Karpas-422 (cell line): ENCODE measurements around the gene RPS15. TPM values are rescaled to one million over a fixed set of nuclear protein-coding genes. Genes with fewer than 3 reads are reported as not detected.

Experiments
- DNase-seq: peaks from one replicate; pipeline ENCODE4 v3.0.0-alpha.2; 2015
- H2AFZ ChIP-seq: fragments of 200-600 bp; sonication (generic); 2 replicates; pipeline ENCODE4 v1.6.1; 2014; ENCODE audit warnings: antibody characterized with exemption, low read length, mixed read lengths
- H3K27ac ChIP-seq: fragments of 200-600 bp; sonication (generic); 2 replicates; pipeline ENCODE4 v1.5.1; 2014; ENCODE audit warnings: mild to moderate bottlenecking, low read length, moderate library complexity
- H3K27me3 ChIP-seq: fragments of 200-600 bp; sonication (generic); 2 replicates; pipeline ENCODE4 v1.6.1; 2014; ENCODE audit warnings: low read length, mixed read lengths
- H3K36me3 ChIP-seq: fragments of 200-600 bp; sonication (generic); 2 replicates; pipeline ENCODE4 v1.6.1; 2014; ENCODE audit warnings: low read length, mixed read lengths; ENCODE audit not compliant: insufficient read depth
- H3K4me1 ChIP-seq: fragments of 200-600 bp; sonication (generic); 2 replicates; pipeline ENCODE4 v1.6.1; 2014; ENCODE audit warnings: mild to moderate bottlenecking, low read length, mixed read lengths
- H3K4me2 ChIP-seq: fragments of 200-600 bp; sonication (generic); 2 replicates; pipeline ENCODE4 v1.6.1; 2014; ENCODE audit warnings: low read length, low read depth, mild to moderate bottlenecking; ENCODE audit not compliant: poor library complexity, severe bottlenecking
- H3K4me3 ChIP-seq: fragments of 200-600 bp; sonication (generic); 2 replicates; pipeline ENCODE4 v1.5.1; 2014; ENCODE audit warnings: mild to moderate bottlenecking, antibody characterized with exemption, low read length, mixed read lengths
- H3K79me2 ChIP-seq: fragments of 200-600 bp; sonication (generic); 2 replicates; pipeline ENCODE4 v1.6.1; 2014; ENCODE audit warnings: mild to moderate bottlenecking, low read length, mixed read lengths
- H3K9ac ChIP-seq: fragments of 200-600 bp; sonication (generic); 2 replicates; pipeline ENCODE4 v1.6.0; 2014; ENCODE audit warnings: low read length
- H3K9me2 ChIP-seq: fragments of 200-600 bp; sonication (generic), shearing (Covaris generic); replicated peaks from 2 replicates; pipeline ENCODE4 v1.6.0; 2014; ENCODE audit warnings: mild to moderate bottlenecking, low read length, moderate library complexity; ENCODE audit not compliant: insufficient read depth
- H3K9me3 ChIP-seq: fragments of 300-700, 200-600 bp; sonication (generic); 2 replicates; pipeline ENCODE4 v1.6.1; 2014; ENCODE audit warnings: low read length, mixed read lengths
- H4K20me1 ChIP-seq: fragments of 200-600 bp; sonication (generic); 2 replicates; pipeline ENCODE4 v1.6.1; 2014; ENCODE audit warnings: mild to moderate bottlenecking, antibody characterized with exemption, low read length, low read depth; ENCODE audit not compliant: insufficient read depth
- total RNA-seq: library from RNA; depleted of rRNA; stranded (reverse); fragments of >200 nt; shearing (Covaris generic); gene quantifications from 2 replicates; pipeline ENCODE4 v1.2.3, GENCODE V29; 2014; ENCODE audit warnings: low replicate concordance

Gene RPS15
- total RNA-seq, 1 experiment from 2014 or later = 2,088 TPM

GRCh38 chr19:1421218-1421957 is 16.8 kb upstream of the RPS15 start:
- Histone ChIP-seq H3K4me2 (no peak overlapping the region), H3K9me3 (no peaks in the 10 kb centered on the region), H3K9ac (no peak overlapping the region), H3K27ac (no peak overlapping the region), H3K36me3 (peaks cover 42% of the 10 kb centered on the region), H3K9me2 (no peaks in the 10 kb centered on the region), H3K27me3 (no peaks in the 10 kb centered on the region), H4K20me1 (peaks cover 60% of the 10 kb centered on the region), H3K4me3 (no peak overlapping the region), H2AFZ (no peak overlapping the region), H3K79me2 (peaks cover 37% of the 10 kb centered on the region), H3K4me1 (no peaks in the 10 kb centered on the region)
- no peak for DNase-seq

DNA sequence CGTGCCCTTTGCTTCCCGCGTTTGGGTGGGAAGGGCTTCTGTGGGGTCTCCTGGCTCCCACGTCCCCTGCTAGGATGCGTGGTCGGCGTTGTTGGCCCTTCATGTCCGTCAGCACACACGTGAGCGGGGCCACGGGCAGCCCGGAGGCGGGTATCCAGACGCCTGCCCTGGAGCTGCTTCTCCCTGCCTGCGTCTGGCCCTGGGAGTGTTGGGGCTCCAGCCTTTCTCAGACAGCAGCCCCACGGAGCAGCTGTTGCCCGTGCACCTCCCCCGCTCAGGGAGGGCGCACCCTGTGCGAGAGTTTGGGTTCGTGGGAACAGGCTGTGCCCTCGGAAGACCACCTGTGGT is 16.3 kb upstream of the RPS15 start:
- DNase-seq = no peak
- Histone ChIP-seq H3K9ac (no peak overlapping the region), H3K4me1 (no peaks in the 10 kb centered on the region), H4K20me1 (peaks cover 56% of the 10 kb centered on the region), H3K36me3 (peaks cover 42% of the 10 kb centered on the region), H3K27ac (no peak overlapping the region), H3K4me2 (no peak overlapping the region), H3K27me3 (no peaks in the 10 kb centered on the region), H3K4me3 (no peak overlapping the region), H3K79me2 (peaks cover 31% of the 10 kb centered on the region), H2AFZ (no peak overlapping the region), H3K9me3 (no peaks in the 10 kb centered on the region), H3K9me2 (no peaks in the 10 kb centered on the region)

DNA sequence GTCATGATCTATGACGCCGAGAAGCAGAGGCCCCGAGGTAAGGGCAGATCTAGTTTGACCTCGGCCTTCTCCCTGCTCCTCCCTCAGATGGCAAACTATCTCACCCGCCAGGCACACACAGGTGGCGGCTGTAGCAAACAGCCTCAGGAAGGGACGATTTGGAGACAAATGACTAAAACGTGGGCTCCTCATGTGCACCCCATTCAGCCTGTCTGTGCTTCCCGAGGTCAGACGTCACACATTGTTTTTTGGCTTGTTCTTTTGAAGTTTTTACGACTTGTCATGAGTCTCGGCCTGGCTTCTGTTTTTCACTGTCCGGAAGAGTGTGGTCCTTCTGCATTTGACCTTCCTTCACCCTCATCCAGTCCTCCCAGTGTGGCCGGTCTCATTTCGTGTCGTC is 15.8 kb upstream of the RPS15 start:
- Histone ChIP-seq H3K27me3 (no peaks in the 10 kb centered on the region), H3K4me2 (no peak overlapping the region), H3K79me2 (peaks cover 27% of the 10 kb centered on the region), H3K9me3 (no peaks in the 10 kb centered on the region), H3K27ac (no peak overlapping the region), H3K9ac (no peak overlapping the region), H3K36me3 (peaks cover 41% of the 10 kb centered on the region), H2AFZ (no peak overlapping the region), H3K4me3 (no peak overlapping the region), H4K20me1 (peaks cover 56% of the 10 kb centered on the region), H3K9me2 (no peaks in the 10 kb centered on the region), H3K4me1 (no peaks in the 10 kb centered on the region)
- DNase-seq = no peak

- no peak overlapping the region for H3K9ac ChIP-seq
- no peaks in the 10 kb centered on the region for H3K9me3 ChIP-seq
- H3K27ac ChIP-seq = no peak overlapping the region
- no peak overlapping the region for H2AFZ ChIP-seq
- H3K36me3 ChIP-seq = peaks cover 41% of the 10 kb centered on the region
- H3K9me2 ChIP-seq = no peaks in the 10 kb centered on the region
- H3K4me1 ChIP-seq = no peaks in the 10 kb centered on the region
- H3K79me2 ChIP-seq = peaks cover 24% of the 10 kb centered on the region
- H4K20me1 ChIP-seq = peaks cover 54% of the 10 kb centered on the region
- DNase-seq = no peak
- H3K4me3 ChIP-seq = no peak overlapping the region
- no peak overlapping the region for H3K4me2 ChIP-seq
- no peaks in the 10 kb centered on the region for H3K27me3 ChIP-seq
These were observed 15.3 kb upstream of the RPS15 start for GRCh38 chr19:1422943-1423342.

DNA sequence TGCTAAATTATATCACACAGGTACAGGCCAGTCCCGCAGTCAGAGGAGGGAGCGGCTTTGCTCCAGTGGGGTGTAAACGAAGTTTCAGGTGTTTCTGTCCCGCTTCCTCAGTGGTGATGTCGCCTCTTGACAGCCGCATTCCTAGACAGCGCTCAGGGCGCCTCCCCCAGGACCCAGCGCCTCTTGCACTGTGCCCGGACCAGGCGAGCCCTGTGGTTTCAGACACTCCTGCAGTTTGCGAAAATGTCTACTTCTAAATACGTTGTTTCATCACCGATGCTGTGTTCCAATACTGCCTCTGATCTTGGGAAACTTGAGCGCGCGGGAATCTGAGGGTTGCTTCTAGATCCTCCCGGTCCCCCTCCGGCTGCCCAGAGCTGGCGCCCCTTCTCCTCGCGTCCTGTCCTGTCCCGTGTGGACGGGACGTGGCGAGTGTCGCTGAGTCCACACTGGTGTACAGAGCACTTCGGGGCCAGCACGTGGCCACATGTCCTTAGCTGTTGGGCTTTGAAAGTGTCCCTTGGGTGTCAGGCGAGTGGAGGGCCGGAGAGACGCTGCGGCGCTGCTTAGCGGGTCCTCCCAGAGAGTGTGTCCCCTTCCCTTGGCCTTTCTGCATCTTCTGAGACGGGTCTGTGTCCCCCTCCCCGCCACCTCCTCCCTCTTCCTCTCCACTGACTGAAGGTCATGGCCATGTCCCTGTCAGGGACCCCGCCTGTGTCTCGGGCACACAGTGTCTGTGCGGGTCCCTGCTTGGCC is 14.6 kb upstream of the RPS15 start:
- Histone ChIP-seq H3K9ac (no peak overlapping the region), H3K79me2 (peaks cover 18% of the 10 kb centered on the region), H3K27me3 (no peaks in the 10 kb centered on the region), H3K4me2 (no peak overlapping the region), H4K20me1 (peaks cover 54% of the 10 kb centered on the region), H3K27ac (no peak overlapping the region), H3K9me3 (no peaks in the 10 kb centered on the region), H3K4me3 (no peak overlapping the region), H3K36me3 (peaks cover 41% of the 10 kb centered on the region), H3K4me1 (no peaks in the 10 kb centered on the region), H2AFZ (no peak overlapping the region), H3K9me2 (no peaks in the 10 kb centered on the region)
- no peak for DNase-seq

- Histone ChIP-seq H3K4me3 (no peak overlapping the region), H2AFZ (no peak overlapping the region), H3K9me2 (no peaks in the 10 kb centered on the region), H3K9ac (no peak overlapping the region), H4K20me1 (peaks cover 47% of the 10 kb centered on the region), H3K27ac (no peak overlapping the region), H3K4me2 (no peak overlapping the region), H3K27me3 (no peaks in the 10 kb centered on the region), H3K4me1 (no peaks in the 10 kb centered on the region), H3K79me2 (peaks cover 10% of the 10 kb centered on the region), H3K36me3 (peaks cover 35% of the 10 kb centered on the region; the same call in 1 of the 2 replicates), H3K9me3 (no peaks in the 10 kb centered on the region)
- peak; percentile 39 for DNase-seq
These were observed 13.8 kb upstream of the RPS15 start for GRCh38 chr19:1424192-1424955.

DNA sequence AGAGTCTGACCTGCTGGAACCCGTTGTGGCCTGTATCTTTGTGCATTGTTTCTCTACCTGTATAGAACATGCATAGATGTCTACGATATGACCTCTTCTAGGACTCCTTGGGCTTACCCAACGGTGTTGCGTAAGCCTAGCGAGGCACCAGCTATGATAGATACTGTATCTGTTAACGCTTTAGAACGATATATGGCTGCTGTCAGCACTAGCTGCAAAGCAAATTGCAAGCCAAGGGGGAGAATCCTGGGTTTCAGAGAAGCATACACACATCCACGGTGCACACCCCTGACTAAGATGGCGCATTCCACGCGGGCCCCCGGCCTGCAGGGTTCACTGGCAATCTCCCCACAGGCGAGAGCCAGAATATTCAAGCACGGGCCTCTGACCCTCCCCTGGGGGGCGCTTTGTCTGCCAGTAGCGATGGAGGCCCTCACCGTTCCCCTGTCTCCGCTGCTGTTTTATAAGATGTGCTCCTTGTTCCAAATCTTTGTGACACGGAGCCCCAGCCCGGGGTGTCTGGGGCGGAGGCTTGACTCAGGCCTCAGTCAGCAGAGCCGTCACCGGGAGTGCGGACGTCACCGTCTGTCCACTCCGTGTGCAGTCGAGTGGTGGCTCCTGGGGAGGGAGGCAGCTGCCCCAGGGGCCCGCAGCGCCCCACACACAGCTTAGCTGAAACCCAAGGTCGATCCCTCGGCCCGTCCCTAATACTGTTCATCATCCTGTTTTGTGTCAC is 12.9 kb upstream of the RPS15 start:
- Histone ChIP-seq H4K20me1 (peaks cover 44% of the 10 kb centered on the region; the same call in 1 of the 2 replicates), H3K79me2 (peaks cover 9% of the 10 kb centered on the region), H2AFZ (no peak overlapping the region), H3K36me3 (peaks cover 33% of the 10 kb centered on the region; the same call in 1 of the 2 replicates), H3K27me3 (no peaks in the 10 kb centered on the region), H3K9ac (no peak overlapping the region), H3K4me3 (no peak overlapping the region), H3K27ac (no peak overlapping the region), H3K9me2 (no peaks in the 10 kb centered on the region), H3K4me2 (no peak overlapping the region), H3K4me1 (no peaks in the 10 kb centered on the region), H3K9me3 (no peaks in the 10 kb centered on the region)
- DNase-seq = peak; percentile 40
